SH-SY5Y (cell line): ENCODE data around the gene RASA2.

Experiments used
- GATA2 ChIP-seq: IDR thresholded peaks from 2 replicates; pipeline ENCODE4 v1.6.1; 2011; ENCODE audit warnings: mild to moderate bottlenecking, low read depth, low read length
- GATA3 ChIP-seq: IDR thresholded peaks from 2 replicates; pipeline ENCODE4 v1.6.1; 2011; ENCODE audit warnings: low read depth, mild to moderate bottlenecking, low read length, moderate library complexity

DNA sequence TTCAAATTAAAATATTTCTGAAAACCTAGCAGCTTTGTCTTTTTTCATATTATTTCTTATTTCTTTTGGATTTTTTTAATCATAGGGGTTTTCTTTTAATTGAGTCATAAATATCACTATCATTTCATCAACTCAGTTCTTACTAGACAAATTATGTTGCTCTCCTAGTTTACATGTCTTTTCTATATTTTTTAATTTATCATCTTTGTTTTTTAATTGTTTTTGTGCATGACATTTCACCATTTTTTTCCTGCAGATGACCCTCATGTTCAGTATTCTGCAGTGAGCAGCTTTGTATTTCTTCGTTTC lies 89.9 kb downstream of the RASA2 start:
- TF ChIP-seq GATA2, result no peak
- TF ChIP-seq GATA3, result no peak
